ENCODE measurements around the gene PPP1R37.
A peak's percentile ranks its signal among the peaks of the same experiment; 100 is the strongest.

PPP1R37 gene

DNA sequence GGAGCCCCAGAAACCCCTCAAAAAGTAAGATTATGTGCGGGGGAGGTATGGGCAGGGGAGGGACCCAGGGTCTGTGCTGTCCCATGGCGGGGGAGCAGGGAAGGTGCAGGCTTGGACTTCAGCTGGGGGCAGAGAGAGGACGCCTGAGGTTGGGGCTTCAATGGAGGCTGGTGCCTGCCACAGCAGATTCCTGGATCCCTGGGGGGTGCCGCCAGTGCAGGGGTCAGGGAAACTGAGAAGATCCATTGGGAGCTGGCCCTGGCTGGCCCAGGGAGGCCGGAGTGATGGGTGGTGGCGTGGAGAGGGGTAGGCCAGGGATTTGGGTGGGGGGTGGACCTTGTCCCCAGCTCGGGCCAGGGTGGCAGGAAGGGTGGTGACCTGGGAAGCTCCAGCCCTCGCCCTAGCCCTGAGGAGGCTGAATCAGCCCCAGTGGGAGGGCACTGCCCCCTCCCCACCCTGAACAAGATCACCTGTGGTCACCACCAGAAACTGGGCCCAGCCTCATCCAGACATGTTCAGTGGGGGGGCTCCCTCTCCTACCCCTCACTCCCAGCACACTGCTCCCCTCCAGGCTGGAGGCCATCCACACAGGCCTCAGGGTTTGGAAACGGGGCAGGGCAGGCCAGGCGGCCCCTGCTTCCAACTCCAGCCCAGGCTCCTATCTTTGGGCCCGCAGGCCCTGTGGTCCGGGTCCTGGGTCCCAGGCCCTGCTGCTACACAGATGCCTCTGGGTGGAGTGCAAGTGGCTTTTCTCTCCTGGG lies 66.4 kb downstream of the PPP1R37 start:
- Histone ChIP-seq H3K4me1 (ENCODE audit: control insufficient read depth in 5 of 5, insufficient read depth in 5 of 5, low read length in 5 of 5) (peaks cover 0 to 4% (median 2%) of the 10 kb centered on the region in 5 donors), H3K27ac (ENCODE audit: low read depth, low read length) (no peak overlapping the region), H3K27me3 (ENCODE audit: control insufficient read depth in 5 of 5, insufficient read depth in 4 of 5, low read length in 5 of 5) (peaks cover 60 to 76% (median 66%) of the 10 kb centered on the region in 5 donors), H3K9me3 (ENCODE audit: control insufficient read depth in 5 of 5, low read length in 5 of 5) (no peaks in the 10 kb centered on the region), H3K36me3 (ENCODE audit: control insufficient read depth in 5 of 5, insufficient read depth in 5 of 5, low read length in 5 of 5) (no peaks in the 10 kb centered on the region), H3K4me3 (ENCODE audit: low read depth in 1 of 5, low read length in 5 of 5) (no peak overlapping the region), H3K9ac (ENCODE audit: low read length in 5 of 5) (no peak overlapping the region)

DNA sequence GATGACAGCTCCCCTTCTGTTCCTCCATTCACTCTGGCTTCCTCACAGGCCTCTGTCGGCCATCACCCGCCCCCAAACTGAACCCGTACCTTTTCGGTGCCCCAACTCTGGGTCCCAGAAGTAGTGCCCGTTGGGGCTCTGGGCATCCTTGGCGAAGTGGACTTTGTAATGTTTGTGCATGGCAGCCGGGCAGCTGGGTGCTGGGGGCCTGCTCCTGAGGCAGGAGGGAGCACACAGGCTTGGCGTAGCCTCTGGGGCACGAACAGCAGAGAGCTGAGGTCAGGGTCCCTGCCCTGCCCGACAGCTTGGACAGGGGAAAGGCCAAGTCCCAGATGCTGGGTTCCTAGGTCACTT lies 67.0 kb downstream of the PPP1R37 start:
- Histone ChIP-seq H3K4me3 (ENCODE audit: low read depth in 1 of 5, low read length in 5 of 5) (no peak overlapping the region), H3K27ac (ENCODE audit: low read depth, low read length) (no peak overlapping the region), H3K36me3 (ENCODE audit: control insufficient read depth in 5 of 5, insufficient read depth in 5 of 5, low read length in 5 of 5) (no peaks in the 10 kb centered on the region), H3K9ac (ENCODE audit: low read length in 5 of 5) (no peak overlapping the region), H3K27me3 (ENCODE audit: control insufficient read depth in 5 of 5, insufficient read depth in 4 of 5, low read length in 5 of 5) (peaks cover 62 to 75% (median 65%) of the 10 kb centered on the region in 5 donors), H3K4me1 (ENCODE audit: control insufficient read depth in 5 of 5, insufficient read depth in 5 of 5, low read length in 5 of 5) (peaks cover 0 to 9% (median 8%) of the 10 kb centered on the region in 5 donors), H3K9me3 (ENCODE audit: control insufficient read depth in 5 of 5, low read length in 5 of 5) (no peaks in the 10 kb centered on the region)

DNA sequence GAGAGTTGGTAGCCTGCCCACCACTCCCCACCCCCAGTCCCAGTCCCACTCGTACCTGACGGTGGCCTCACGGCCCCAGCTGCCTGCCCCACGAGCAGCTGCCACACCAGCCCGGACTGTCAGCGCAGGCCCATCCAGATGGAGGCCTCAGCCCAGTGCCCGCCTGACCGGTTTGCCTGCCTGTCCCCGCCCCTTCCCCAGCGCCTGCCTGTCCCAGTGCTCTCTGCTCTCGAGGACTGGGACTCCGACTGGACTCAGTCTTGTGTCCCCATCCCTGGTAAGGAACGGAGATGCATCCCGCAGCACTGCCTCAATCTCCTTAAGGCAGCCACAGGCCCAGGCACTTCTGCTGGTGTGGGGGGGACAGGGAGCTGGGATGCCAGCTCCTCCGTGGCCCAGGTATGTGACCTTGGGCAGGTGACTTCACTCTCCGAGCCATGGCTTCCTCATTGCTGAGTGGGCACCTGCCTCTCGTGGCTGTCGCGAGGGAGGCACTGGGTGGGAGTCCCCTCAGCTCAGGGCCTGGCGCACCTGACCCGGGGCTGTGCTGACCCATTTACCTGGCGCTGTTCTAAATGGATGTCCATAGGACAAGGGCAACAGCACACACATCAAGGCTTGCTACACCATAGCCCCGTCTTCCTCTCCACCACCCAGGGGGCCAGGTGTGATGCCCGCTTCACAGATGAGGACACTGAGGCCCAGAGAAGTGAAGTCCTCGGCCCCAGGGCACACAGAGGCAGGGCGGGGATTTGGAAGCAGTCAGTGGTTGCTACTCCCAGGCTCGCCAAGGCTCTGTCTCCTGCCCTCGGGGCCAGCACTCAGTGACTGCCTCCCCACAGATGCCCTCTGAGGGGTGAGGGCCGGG lies 68.1 kb downstream of the PPP1R37 start, which contains the start of gene NKPD1:
Gene NKPD1, minus strand, starts transcription at position 113 of the 868 bp plus-strand sequence. CDS start 832 bp downstream, outside the sequence.
- peaks cover 0 to 11% (median 9%) of the 10 kb centered on the region in 5 donors for H3K4me1 ChIP-seq (ENCODE audit: control insufficient read depth in 5 of 5, insufficient read depth in 5 of 5, low read length in 5 of 5)
- no peaks in the 10 kb centered on the region for H3K9me3 ChIP-seq (ENCODE audit: control insufficient read depth in 5 of 5, low read length in 5 of 5)
- H3K27me3 ChIP-seq (ENCODE audit: control insufficient read depth in 5 of 5, insufficient read depth in 4 of 5, low read length in 5 of 5) = peaks cover 55 to 67% (median 60%) of the 10 kb centered on the region in 5 donors
- H3K4me3 ChIP-seq (ENCODE audit: low read depth in 1 of 5, low read length in 5 of 5) = no peak within 1 kb of the TSS
- H3K36me3 ChIP-seq (ENCODE audit: control insufficient read depth in 5 of 5, insufficient read depth in 5 of 5, low read length in 5 of 5) = no peaks in the 10 kb centered on the region
- no peak within 1 kb of the TSS for H3K9ac ChIP-seq (ENCODE audit: low read length in 5 of 5)
- no peak within 1 kb of the TSS for H3K27ac ChIP-seq (ENCODE audit: low read depth, low read length)

DNA sequence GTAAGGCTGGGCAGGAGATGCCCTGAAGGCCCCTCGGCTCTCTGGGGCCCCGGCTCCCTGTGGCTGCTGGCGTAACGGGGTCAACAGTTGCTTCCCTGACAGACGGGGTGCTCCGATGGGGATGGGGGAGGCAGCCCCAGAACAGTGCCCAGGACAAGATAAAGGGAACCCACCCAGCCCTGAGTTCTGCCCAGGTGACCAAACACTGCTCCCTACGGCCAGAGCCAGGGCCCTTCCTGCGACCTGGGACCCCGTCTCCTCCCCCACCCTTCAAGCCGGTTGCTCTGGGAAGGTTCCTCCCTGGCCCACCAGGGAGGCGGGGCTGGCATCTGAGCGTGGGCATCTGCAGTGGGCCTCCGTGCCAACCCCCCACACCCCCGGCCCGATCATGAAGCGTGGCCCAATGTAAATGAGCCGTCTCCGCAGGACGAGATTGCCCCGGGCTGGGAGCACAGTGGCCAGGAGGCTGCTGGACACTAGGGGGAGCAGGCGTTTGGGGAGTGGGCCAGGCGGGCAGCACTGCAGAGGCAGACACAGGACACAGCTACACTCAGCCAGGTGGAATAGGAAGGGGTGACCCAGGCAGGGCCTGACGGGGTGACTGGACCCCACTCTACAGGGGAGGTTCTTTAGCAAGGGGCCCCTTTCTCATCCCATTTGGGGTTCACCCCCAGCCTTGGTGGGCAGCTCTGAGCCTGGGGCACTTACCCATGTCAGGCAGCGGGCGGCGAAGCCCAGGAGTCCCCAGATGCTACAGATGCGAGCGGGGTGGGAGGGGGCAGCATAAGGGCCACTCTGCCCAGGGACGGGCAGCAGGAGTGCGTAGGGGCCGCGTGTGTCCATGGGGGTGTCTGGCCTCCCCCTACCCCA lies 69.0 kb downstream of the PPP1R37 start:
- Histone ChIP-seq H3K27me3 (ENCODE audit: control insufficient read depth in 5 of 5, insufficient read depth in 4 of 5, low read length in 5 of 5) (peaks cover 46 to 58% (median 53%) of the 10 kb centered on the region in 5 donors), H3K9me3 (ENCODE audit: control insufficient read depth in 5 of 5, low read length in 5 of 5) (no peaks in the 10 kb centered on the region), H3K4me3 (ENCODE audit: low read depth in 1 of 5, low read length in 5 of 5) (no peak overlapping the region), H3K36me3 (ENCODE audit: control insufficient read depth in 5 of 5, insufficient read depth in 5 of 5, low read length in 5 of 5) (no peaks in the 10 kb centered on the region), H3K27ac (ENCODE audit: low read depth, low read length) (no peak overlapping the region), H3K9ac (ENCODE audit: low read length in 5 of 5) (no peak overlapping the region), H3K4me1 (ENCODE audit: control insufficient read depth in 5 of 5, insufficient read depth in 5 of 5, low read length in 5 of 5) (peaks cover 0 to 18% (median 12%) of the 10 kb centered on the region in 5 donors)

DNA sequence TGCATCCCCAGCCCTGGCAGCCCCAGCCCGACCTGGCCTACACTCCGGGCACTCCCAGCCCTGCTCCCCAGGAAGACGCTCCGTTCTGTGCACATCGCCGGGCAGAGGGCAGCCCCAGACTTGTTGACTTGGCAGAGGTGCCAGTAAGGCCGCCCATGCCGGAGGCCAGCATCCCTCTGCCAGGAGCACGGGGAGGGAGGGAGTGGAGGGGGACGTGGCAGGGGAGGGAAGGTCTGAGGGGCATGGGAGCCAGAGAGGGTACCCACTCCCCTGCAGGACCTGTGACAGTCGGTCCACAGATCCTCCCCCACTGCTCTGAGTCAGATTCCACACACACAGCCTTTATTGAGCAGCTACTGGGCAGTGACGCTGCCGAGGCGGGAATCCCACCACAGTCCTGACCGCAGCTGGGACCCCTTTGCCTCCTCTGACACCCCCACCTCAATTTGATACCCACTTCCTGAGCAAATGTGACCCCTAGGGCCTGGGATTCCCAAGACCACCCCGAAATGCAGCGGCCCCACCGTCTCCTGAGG lies 69.7 kb downstream of the PPP1R37 start:
- Histone ChIP-seq H3K4me1 (ENCODE audit: control insufficient read depth in 5 of 5, insufficient read depth in 5 of 5, low read length in 5 of 5) (peaks cover 0 to 18% (median 13%) of the 10 kb centered on the region in 5 donors), H3K36me3 (ENCODE audit: control insufficient read depth in 5 of 5, insufficient read depth in 5 of 5, low read length in 5 of 5) (no peaks in the 10 kb centered on the region), H3K27me3 (ENCODE audit: control insufficient read depth in 5 of 5, insufficient read depth in 4 of 5, low read length in 5 of 5) (peaks cover 46 to 55% (median 52%) of the 10 kb centered on the region in 5 donors), H3K4me3 (ENCODE audit: low read depth in 1 of 5, low read length in 5 of 5) (no peak overlapping the region), H3K9me3 (ENCODE audit: control insufficient read depth in 5 of 5, low read length in 5 of 5) (no peaks in the 10 kb centered on the region), H3K27ac (ENCODE audit: low read depth, low read length) (no peak overlapping the region), H3K9ac (ENCODE audit: low read length in 5 of 5) (no peak overlapping the region)

DNA sequence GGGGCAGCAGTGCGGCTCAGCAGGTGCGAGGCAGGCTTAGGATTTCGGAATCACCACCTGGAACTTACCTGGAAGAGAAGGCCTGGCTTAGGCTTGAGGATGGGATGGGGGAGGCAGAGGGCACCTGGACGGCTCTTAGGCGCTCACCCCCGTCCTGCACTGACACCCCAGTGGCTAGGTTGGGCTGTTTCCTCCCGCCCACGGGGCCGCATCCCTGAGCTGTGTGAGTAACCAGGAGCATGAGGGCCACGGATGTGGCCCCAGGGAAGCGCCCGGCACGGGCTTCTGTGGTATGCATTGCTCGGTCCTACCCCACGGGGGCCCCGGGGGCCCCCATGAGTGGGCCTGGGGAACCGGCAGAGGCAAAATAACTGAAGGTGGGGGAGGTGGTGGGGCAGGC lies 70.2 kb downstream of the PPP1R37 start:
- Histone ChIP-seq H3K4me1 (ENCODE audit: control insufficient read depth in 5 of 5, insufficient read depth in 5 of 5, low read length in 5 of 5) (peaks cover 0 to 18% (median 13%) of the 10 kb centered on the region in 5 donors), H3K27ac (ENCODE audit: low read depth, low read length) (no peak overlapping the region), H3K27me3 (ENCODE audit: control insufficient read depth in 5 of 5, insufficient read depth in 4 of 5, low read length in 5 of 5) (peaks cover 43 to 50% (median 49%) of the 10 kb centered on the region in 5 donors), H3K9me3 (ENCODE audit: control insufficient read depth in 5 of 5, low read length in 5 of 5) (no peaks in the 10 kb centered on the region), H3K4me3 (ENCODE audit: low read depth in 1 of 5, low read length in 5 of 5) (no peak overlapping the region), H3K9ac (ENCODE audit: low read length in 5 of 5) (no peak overlapping the region), H3K36me3 (ENCODE audit: control insufficient read depth in 5 of 5, insufficient read depth in 5 of 5, low read length in 5 of 5) (no peaks in the 10 kb centered on the region)

DNA sequence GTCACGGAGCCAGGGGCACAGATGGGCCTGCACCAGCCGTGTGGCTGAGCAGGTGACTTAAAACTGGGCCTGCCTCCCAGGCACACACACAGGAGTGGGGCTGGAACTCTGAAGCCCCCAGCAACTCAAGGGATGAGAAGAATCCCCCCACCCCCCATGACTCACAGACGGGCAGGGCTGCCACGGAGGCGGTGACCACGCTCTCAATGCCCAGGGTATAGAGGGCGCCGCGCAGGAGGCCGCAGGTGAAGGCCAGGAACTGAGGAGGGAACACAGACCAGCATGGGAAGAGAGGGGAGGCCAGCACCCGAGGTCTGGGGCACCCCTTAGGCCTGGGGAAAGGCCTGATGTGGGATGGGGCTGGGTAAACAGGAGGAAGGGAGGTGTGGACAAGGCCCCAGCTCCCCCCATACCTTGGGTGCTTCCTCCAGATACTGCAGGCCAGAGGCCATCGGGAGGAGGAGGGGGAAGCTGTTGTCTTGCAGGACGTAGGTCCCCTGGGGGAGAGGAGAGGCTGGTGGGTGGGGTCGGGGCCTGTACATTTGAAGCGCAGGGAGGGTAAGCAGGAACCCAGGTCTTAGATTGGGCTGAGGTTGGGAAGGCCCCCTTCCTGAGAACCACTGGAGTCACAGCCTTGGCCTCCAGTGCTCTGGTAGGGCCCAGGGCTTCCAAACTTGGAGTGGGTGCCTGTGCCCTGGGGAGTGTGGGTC lies 70.9 kb downstream of the PPP1R37 start:
- Histone ChIP-seq H3K4me3 (ENCODE audit: low read depth in 1 of 5, low read length in 5 of 5) (no peak overlapping the region), H3K9ac (ENCODE audit: low read length in 5 of 5) (peak overlapping the region in 1 of 5 donors; percentile 41), H3K4me1 (ENCODE audit: control insufficient read depth in 5 of 5, insufficient read depth in 5 of 5, low read length in 5 of 5) (peaks cover 0 to 20% (median 13%) of the 10 kb centered on the region in 5 donors), H3K9me3 (ENCODE audit: control insufficient read depth in 5 of 5, low read length in 5 of 5) (no peaks in the 10 kb centered on the region), H3K27ac (ENCODE audit: low read depth, low read length) (no peak overlapping the region), H3K36me3 (ENCODE audit: control insufficient read depth in 5 of 5, insufficient read depth in 5 of 5, low read length in 5 of 5) (no peaks in the 10 kb centered on the region), H3K27me3 (ENCODE audit: control insufficient read depth in 5 of 5, insufficient read depth in 4 of 5, low read length in 5 of 5) (peaks cover 36 to 43% (median 41%) of the 10 kb centered on the region in 5 donors)

DNA sequence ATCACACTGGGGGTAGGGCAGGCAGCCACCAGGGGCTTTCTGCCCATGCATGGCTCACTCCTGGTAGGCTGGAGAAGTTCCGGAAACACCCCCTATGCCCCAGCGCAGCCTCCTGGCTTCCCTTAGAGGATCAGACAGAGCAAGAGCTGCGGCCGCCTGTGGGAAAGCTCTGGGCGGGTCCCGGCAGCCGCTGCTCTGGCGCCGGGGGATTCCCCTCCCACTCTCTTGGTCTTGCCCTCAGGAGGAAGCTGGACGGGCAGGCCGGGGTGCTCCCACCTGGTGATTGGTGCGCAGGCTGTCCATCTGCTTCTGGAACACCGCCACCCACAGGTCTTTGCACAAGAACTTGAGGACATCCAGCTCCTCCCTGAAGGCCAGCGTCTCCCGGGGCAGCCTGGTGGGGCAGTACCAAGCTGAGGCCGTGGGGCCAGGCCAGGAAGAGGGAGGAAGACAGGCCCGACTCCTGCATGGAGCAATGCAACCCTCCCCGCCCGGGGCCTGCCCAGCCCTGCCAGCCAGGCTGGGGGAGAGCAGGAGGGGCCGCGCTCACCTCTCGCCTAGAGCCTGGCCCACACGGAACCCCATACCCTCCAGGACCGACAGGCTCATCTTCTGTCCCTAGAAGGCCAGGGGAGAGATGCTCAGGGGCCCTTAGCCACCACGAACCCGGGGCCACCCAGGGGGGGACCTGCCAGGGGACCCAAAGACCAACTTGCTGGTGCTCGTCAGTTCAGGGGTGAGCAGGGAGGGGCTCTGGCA lies 71.8 kb downstream of the PPP1R37 start:
- Histone ChIP-seq H3K4me3 (ENCODE audit: low read depth in 1 of 5, low read length in 5 of 5) (no peak overlapping the region), H3K27ac (ENCODE audit: low read depth, low read length) (no peak overlapping the region), H3K4me1 (ENCODE audit: control insufficient read depth in 5 of 5, insufficient read depth in 5 of 5, low read length in 5 of 5) (peaks cover 0 to 21% (median 13%) of the 10 kb centered on the region in 5 donors)

More for the DNA sequence above, 71.8 kb downstream of the PPP1R37 start:
- Histone ChIP-seq H3K36me3 (ENCODE audit: control insufficient read depth in 5 of 5, insufficient read depth in 5 of 5, low read length in 5 of 5) (peaks cover 0 to 2% (median 0%) of the 10 kb centered on the region in 5 donors), H3K9ac (ENCODE audit: low read length in 5 of 5) (peak overlapping the region in 1 of 5 donors; percentile 41), H3K9me3 (ENCODE audit: control insufficient read depth in 5 of 5, low read length in 5 of 5) (no peaks in the 10 kb centered on the region), H3K27me3 (ENCODE audit: control insufficient read depth in 5 of 5, insufficient read depth in 4 of 5, low read length in 5 of 5) (peaks cover 28 to 34% (median 33%) of the 10 kb centered on the region in 5 donors)
